Ramos (cell line): ENCODE results near the gene COPG1.

Source experiments
- in situ Hi-C: fragments of 300-500 bp; cut with MboI; formaldehyde crosslinking; loops from one replicate; pipeline ENCODE4 v1.14.3; 2022; ENCODE audit warnings: low sequenced_read_pairs; ENCODE audit not compliant: unreplicated experiment

COPG1 gene

GRCh38 chr3:129312021-129312639 is 62.7 kb downstream of the COPG1 start:
- in situ Hi-C loops, result no loop called here

GRCh38 chr3:129312671-129313414 is 63.4 kb downstream of the COPG1 start:
- in situ Hi-C loops, result no loop called here

- in situ Hi-C loops, result no loop called here
These were observed 63.9 kb downstream of the COPG1 start for GRCh38 chr3:129313415-129313664.

GRCh38 chr3:129313665-129314385 is 64.4 kb downstream of the COPG1 start:
- in situ Hi-C loops, result no loop called here

GRCh38 chr3:129314386-129315222 is 65.2 kb downstream of the COPG1 start:
- in situ Hi-C loops, result no loop called here

GRCh38 chr3:129315223-129315997 is 66.0 kb downstream of the COPG1 start:
- in situ Hi-C loops, result no loop called here

- in situ Hi-C loops, result no loop called here
These were observed 66.5 kb downstream of the COPG1 start for GRCh38 chr3:129315998-129316247.

GRCh38 chr3:129316248-129317013 is 67.0 kb downstream of the COPG1 start:
- in situ Hi-C loops, result no loop called here

- in situ Hi-C loops, result no loop called here
These were observed 67.8 kb downstream of the COPG1 start for GRCh38 chr3:129317014-129317771.

- in situ Hi-C loops, result no loop called here
These were observed 68.4 kb downstream of the COPG1 start for GRCh38 chr3:129317848-129318247.

GRCh38 chr3:129318921-129319320 is 69.5 kb downstream of the COPG1 start:
- in situ Hi-C loops, result no loop called here

- in situ Hi-C loops, result no loop called here
These were observed 70.9 kb downstream of the COPG1 start for GRCh38 chr3:129320261-129320660.

GRCh38 chr3:129320825-129321487 is 71.5 kb downstream of the COPG1 start:
- in situ Hi-C loops, result no loop called here

GRCh38 chr3:129321887-129322286 is 72.5 kb downstream of the COPG1 start:
- in situ Hi-C loops, result no loop called here

- in situ Hi-C loops, result no loop called here
These were observed 74.4 kb downstream of the COPG1 start for GRCh38 chr3:129323651-129324294.

GRCh38 chr3:129324855-129325254 is 75.4 kb downstream of the COPG1 start:
- in situ Hi-C loops, result no loop called here

- in situ Hi-C loops, result no loop called here
These were observed 76.0 kb downstream of the COPG1 start for GRCh38 chr3:129325383-129325782.

- in situ Hi-C loops, result no loop called here
These were observed 76.7 kb downstream of the COPG1 start for GRCh38 chr3:129326138-129326537.
